Measurements from ENCODE around the gene RGPD3.
"Not testable (repeated sequence)": the region's sequence is repeated elsewhere in the genome, so short reads cannot be mapped to it uniquely, and the experiment has no call there.

RGPD3 gene

GRCh38 chr2:106468107-106468506 lies at the start of gene RGPD3:
TSS of gene RGPD3 (minus strand) at chr2:106468413. CDS start at chr2:106468288, 125 bp downstream.
- not testable (repeated sequence) for DNase-seq

DNA sequence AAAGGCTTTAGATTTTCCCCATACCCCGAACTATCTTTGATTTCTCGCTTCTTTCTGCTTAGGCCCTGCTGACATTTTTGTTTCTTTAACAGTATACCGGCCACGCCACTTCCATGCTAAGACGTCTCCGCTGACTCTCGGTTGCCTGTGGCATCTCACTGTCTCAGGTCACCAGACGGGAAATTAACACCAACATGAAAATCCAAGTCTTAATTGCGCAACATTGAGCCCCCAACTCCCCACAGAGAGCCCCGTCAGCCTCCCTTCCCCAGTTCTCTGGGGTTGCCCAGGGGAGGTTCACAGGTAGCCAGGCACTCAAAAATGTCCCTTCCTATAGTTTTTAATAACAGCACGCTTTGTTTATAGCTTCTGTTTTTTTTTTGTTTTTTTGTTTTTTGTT lies 49.1 kb upstream of the RGPD3 start:
- no peak for DNase-seq

- DNase-seq = no peak
Observed at GRCh38 chr2:106516864-106517263, 48.7 kb upstream of the RGPD3 start.

GRCh38 chr2:106516436-106516835 lies 48.2 kb upstream of the RGPD3 start:
- DNase-seq = no peak

DNA sequence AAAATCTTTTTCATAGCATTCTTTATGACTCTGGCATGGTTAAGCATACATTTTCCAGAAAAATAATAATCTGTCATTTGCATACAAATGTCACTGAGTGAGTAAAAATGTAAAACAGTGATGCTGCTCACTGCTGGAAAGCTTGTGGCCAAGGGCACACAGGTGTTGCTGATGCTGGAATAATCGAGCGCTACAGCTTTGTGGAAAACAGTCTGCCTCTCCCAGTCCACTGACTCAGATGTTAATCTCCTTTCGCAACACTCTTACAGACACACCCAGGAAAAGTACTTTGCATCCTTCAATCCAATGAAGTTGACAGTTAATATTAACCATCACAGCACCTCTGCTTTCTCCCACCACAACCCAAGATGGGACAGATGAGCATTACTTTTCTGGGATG lies 46.6 kb upstream of the RGPD3 start:
- DNase-seq = not testable (repeated sequence)

GRCh38 chr2:106513391-106513790 lies 45.2 kb upstream of the RGPD3 start:
- not testable (repeated sequence) for DNase-seq

DNA sequence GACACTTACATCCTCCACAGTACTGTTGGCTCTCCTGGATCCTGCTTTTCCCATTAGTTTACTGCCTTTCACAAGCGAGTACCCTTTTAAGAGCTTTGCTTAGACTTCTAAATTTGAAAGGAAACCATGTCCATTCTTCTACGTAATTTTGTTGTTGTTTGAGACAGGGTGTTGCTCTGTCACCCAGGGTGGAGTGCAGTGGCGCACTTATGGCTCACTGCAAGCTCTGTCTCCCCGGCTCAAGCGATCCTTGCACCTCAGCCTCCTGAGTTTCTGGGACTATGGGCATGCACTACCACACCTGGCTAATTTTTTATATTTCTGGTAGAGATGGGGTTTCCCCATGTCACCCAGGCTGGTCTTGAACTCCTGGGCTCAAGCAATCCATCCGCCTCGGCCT lies 43.7 kb upstream of the RGPD3 start:
- not testable (repeated sequence) for DNase-seq

- DNase-seq = not testable (repeated sequence)
Observed at GRCh38 chr2:106511476-106511901, 43.3 kb upstream of the RGPD3 start.

- not testable (repeated sequence) for DNase-seq
Observed at GRCh38 chr2:106510791-106511190, 42.6 kb upstream of the RGPD3 start.

GRCh38 chr2:106509374-106509770 lies 41.2 kb upstream of the RGPD3 start:
- DNase-seq = not testable (repeated sequence)

GRCh38 chr2:106508660-106509373 lies 40.6 kb upstream of the RGPD3 start:
- not testable (repeated sequence) for DNase-seq

DNA sequence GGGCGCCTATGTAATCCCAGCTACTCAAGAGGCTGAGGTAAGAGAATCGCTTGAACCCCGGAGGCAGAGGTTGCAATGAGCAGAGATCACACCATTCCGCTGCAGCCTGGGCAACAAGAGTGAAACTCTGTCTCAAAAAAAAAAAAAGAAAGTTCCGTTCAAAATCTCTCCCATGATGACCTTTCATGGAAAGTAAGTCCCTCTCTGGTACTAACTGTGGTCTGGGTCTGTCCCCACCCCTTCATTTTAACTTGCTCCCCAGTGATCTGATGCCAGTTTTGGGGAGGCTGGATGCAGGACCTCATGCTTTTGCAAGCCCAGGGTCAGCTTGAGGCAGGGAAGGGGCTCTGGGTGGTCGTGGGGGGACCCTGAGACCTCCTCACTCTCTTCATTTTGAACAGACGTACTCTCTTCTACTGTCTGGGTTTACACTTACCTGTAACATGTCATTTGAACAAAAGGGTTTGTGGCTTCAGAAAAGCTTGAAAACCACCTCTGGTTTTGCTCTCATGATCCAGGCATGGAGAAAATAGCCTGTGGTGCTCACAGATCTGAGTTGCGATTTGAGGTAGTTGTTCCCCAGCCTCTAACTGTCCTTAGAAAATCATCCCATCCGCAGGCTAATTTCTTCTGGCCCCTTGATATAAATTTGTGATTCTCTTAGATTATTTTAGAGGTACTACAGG lies 37.9 kb upstream of the RGPD3 start:
- DNase-seq = not testable (repeated sequence)

DNA sequence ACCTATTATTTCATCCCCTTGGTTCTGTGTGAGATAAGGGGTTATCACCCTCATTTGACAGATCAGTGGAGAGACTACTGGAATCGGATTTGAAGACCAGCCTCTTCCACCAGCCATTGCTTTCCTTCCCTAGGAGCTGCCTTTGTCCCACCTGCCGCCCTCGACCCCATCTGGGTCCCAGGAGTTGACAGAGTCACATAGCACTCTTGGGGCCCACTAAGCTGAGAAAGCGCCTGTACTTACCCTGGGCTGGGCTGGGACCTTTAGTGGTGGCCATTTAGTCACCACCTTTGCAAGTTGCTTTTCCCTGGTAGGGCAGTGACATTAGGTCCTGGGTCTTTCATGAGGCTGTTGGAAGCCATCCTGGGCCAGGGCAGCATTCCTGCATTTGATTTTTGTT lies 36.6 kb upstream of the RGPD3 start:
- not testable (repeated sequence) for DNase-seq

DNA sequence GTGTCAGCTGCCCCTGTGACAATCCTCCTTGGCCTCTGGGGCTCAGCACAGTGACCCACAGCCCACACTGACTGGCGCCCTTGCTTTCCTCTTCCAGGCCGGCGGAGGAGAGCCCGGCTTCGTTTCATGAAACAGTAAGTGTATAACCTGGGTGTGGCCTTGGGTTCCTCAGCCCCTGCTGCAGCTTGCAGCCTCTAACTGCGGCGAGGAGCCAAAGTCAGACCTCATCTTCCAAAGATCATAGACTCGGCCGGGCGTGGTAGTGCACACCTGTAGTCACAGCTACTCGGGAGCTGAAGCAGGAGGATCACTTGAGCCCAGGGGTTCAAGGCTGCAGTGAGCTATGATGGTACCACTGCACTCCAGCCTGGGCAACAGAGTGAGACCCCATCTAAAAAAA lies 36.0 kb upstream of the RGPD3 start:
- DNase-seq = not testable (repeated sequence)

GRCh38 chr2:106502351-106502750 lies 34.1 kb upstream of the RGPD3 start:
- not testable (repeated sequence) for DNase-seq

GRCh38 chr2:106500350-106500749 lies 32.1 kb upstream of the RGPD3 start:
- DNase-seq = not testable (repeated sequence)

- not testable (repeated sequence) for DNase-seq
Observed at GRCh38 chr2:106498549-106498948, 30.3 kb upstream of the RGPD3 start.

DNA sequence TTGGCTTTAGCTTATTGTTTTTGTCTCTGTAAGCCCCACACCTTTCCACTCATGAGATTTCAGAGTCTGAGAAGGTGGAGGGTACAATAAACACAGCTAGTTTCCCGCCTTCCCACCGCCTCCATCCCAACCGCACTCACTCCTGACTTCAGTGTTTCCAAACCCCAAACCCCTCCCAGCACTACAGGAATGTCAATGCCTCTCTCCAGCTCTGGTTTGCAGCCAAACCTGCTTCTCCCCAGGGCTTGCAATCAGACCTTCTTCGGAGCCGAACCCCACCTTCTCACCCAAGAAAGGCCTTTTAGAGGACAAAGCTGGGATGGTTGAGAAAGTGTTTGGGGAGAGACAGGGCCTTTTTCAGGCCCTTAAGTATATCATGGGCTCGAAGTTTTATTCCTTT lies 24.7 kb upstream of the RGPD3 start:
- DNase-seq = not testable (repeated sequence)

GRCh38 chr2:106492399-106492798 lies 24.2 kb upstream of the RGPD3 start:
- DNase-seq = not testable (repeated sequence)

DNA sequence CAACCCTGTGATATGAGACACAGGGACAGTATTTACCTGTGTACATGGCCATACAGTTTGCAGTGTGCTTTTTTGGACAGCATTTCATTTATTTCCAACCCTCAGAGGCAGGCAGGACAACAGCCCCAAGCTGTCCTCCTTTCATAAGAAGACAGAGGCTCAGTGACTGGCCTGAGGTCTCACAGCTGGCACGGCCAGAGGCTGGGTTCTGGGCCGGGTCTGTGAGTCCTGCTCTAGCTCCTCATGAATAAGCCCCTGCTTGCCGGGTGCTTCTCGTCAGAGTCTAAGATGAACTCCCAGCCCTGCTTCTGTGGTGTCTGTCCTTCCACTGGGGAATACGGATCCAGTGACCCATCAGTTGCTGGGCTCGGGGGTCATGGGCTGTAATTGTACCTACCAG lies 21.5 kb upstream of the RGPD3 start:
- DNase-seq = not testable (repeated sequence)

DNA sequence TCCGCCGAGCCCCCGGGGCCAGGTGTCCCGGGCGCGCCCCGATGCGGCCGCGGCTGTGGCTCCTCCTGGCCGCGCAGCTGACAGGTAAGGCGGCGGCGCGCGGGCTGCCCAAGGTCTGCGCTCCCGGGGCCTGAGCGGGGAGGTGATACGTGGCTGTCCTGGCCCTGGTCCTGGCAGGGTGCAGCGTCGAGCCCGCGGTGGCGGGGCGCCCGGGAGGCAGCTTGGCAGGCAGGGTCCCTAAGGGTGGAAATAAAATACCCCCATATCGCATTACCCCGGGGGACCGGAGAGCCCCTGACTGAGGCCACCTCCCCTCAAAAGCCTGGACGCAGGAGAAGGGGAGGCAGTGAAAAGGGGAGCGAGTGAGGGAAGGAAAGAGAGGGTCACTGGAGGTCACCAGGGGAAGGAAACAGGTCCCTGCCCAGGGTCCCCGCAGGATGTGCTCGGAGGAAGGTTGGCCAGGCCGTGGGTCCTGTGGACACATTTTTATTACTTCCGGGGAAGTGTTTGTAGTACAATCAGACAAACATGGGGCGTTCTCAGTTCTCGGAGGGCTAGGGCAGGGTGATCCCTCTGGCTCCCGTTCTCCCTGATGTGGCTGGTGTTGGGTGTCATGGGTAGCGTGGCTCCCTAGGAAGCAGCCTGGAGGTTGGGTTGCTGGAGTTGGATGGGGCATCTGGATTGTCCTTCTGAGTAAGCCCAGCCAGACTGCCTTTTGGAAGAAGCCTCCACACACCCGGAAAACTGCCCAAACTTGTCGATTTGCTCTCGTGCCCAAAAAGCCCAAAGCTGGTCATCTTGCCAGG lies 19.4 kb upstream of the RGPD3 start:
- DNase-seq = not testable (repeated sequence)

DNA sequence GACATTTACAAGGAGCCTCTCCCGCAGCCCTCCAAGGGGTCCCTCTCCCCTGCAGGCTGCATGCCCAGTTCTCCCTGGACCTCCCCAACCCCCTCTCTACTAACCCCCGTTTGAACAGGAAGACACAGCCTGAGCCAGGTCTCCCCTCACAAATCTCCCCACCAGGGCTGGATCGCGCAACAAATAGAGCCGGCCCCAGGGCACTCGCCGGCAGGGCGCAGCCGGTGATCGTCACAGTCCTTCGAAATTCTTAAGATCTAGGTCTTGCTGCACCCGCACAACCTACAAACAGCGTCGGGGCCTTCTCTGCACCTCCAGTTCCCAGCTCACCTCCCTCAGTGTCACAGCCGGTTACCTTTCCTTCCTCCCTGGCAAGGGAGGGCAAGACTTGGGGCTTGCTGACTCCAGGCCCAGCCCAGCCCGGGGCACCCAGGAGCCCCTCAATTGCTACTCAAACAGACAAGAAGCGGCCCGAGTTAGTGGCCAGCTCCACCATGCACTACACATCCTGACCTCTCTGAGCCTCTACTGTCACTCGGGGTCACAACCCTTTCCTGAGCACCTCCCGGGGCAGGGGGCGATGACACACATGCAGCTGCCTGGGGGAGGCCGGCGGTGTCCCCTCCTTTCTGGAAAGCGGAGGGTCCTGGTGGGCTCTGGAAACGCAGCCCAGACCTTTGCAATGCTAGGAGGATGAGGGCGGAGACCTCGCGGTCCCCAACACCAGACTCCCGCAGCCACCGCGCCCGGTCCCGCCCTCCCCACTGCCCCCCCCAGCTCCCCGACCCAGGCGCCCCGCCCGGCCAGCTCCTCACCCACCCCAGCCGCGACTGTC lies 18.6 kb upstream of the RGPD3 start, which contains the start of gene CD8B2:
CD8B2 (plus strand) TSS at position 814 of the 835 bp plus-strand sequence. CDS start 63 bp downstream, outside the sequence.
- not testable (repeated sequence) for DNase-seq

Measured in KG1 (cell line).